ENCODE measurements around the gene ASXL2.
"Not testable (repeated sequence)": the region's sequence is repeated elsewhere in the genome, so short reads cannot be mapped to it uniquely, and the experiment has no call there.

The ASXL2 gene

GRCh38 chr2:25735835-25736234, 142.5 kb downstream of the ASXL2 start:
- no peak for DNase-seq (ENCODE audit: low read depth)

GRCh38 chr2:25728559-25728958, 149.7 kb downstream of the ASXL2 start:
- no peak for DNase-seq (ENCODE audit: low read depth)

GRCh38 chr2:25726522-25726921, 151.8 kb downstream of the ASXL2 start:
- no peak for DNase-seq (ENCODE audit: low read depth)

DNA sequence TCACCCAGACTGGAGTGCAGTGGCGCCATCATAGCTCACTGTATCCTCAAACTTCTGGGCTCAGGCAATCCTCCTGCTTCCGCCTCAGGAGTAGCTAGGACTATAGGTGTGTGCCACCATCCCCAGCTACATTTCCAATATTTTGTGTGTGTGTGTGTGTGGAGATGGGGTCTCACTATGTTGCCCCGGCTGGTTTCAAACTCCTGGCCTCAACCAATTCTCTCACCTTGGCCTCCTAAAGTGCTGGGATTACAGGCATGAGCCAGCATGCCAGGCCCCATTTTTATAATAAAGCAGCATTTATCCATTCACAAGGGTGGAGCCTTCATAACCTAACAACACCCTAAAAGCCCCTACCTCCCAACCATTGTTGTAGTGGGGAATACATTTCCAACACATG, 152.4 kb downstream of the ASXL2 start:
- DNase-seq (ENCODE audit: low read depth), result no peak

- DNase-seq (ENCODE audit: low read depth), result no peak
Measured at GRCh38 chr2:25724756-25725155, 153.5 kb downstream of the ASXL2 start.

DNA sequence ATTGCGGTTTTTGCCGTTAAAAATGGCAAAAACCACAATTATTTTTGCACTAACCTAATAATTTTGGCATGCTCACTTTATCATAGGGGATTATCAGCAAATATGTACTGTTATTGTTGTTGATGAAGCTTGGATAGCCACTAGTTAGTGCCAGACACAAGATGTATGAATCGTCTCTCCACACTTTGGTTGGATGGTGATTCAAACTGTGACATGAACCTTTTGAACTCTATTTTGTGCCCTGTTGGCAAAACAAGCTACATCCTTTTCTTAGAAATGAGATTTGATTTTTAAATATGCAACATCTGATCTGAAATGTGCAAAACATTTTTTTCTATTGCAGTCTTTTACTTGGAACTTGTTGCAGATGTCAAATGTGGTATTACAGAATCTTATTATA, 156.1 kb downstream of the ASXL2 start:
- DNase-seq (ENCODE audit: low read depth), result no peak

GRCh38 chr2:25720575-25720974, 157.7 kb downstream of the ASXL2 start:
- DNase-seq (ENCODE audit: low read depth), result no peak

- no peak for DNase-seq (ENCODE audit: low read depth)
Measured at GRCh38 chr2:25714740-25715139, 163.5 kb downstream of the ASXL2 start.

- no peak for DNase-seq (ENCODE audit: low read depth)
Measured at GRCh38 chr2:25712455-25712854, 165.8 kb downstream of the ASXL2 start.

GRCh38 chr2:25711675-25712354, 166.5 kb downstream of the ASXL2 start:
- DNase-seq (ENCODE audit: low read depth), result no peak

GRCh38 chr2:25710750-25711149, 167.5 kb downstream of the ASXL2 start:
- DNase-seq (ENCODE audit: low read depth), result no peak

DNA sequence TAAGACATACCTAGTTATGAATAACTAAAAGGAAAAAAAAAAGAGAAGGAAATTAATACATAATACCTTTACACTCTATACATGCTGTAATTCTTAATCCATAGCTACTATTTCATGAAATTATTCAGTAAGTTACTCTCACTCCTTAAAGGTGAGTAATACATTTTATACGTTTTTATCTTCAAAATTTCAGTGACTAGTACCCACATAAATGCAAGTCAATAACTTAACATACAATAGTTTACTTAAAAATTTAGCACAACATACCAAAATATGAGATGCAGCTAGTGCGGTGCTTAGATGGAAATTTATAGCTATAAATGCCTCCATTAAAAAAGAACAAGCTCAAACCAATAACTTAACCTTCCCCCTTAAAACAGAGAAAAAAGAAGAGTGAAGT, 168.9 kb downstream of the ASXL2 start:
- no peak for DNase-seq (ENCODE audit: low read depth)

DNA sequence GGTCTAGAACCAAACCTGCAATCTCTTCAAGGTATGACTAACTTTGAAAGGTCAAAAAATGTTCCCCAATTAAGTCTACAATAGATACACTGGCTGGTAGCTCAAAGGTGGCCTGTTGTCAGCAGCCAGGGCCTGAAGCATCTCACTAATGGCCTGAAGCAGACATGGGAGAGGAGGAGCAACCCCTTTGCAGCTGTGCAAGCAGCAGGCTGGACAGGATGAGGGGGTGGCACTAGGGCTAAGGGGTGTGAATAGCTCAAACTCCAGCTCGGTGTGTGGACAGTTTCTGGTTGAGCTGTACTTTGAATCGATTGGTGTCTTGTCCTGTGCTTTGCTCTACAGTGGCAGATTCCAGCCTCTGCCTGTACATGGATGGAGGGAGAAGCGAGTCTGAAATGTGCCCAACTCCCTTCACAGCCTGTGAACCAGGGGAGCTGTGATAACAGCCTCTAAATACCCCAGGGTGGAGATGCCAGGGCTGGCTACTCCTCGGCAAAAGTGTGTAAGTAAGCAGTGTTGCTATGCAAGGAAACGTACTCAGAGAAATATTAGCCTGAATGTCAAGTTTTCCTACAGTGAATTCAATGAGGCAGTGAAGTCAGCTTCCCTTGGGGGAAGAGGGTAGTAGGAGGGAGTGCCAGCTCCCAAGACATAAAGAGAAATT, 170.2 kb downstream of the ASXL2 start:
- no peak for DNase-seq (ENCODE audit: low read depth)

DNA sequence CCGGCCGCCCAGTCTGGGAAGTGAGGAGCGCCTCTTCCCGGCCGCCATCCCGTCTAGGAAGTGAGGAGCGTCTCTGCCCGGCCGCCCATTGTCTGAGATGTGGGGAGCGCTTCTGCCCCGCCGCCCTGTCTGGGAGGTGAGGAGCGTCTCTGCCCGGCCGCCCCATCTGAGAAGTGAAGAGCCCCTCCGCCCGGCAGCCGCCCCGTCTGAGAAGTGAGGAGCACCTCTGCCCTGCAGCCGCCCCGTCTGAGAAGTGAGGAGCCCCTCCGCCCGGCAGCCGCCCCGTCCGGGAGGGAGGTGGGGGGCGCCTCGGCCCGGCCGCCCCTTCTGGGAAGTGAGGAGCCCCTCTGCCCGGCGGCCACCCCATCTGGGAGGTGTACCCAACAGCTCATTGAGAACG, 172.7 kb downstream of the ASXL2 start:
- not testable (repeated sequence) for DNase-seq (ENCODE audit: low read depth)

DNA sequence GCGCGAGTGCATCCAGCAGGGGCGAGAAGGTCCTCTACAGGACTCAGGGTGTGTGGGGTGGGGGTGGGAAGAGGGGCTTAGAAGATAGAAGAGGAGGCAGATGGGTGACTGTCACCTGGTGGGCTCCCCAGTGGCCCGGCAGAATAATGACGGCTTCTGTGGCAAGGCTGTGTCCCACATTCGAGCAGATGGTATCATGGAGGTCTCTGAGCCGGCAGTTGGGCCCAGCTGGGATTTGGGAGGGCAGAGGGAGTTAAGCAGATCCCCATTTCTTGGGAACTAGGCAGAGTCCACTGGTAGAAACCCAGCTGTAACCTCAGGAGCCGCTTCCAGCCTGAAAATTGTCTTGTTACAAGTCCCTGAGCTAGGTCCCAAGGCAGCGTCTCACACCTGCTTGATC, 176.5 kb downstream of the ASXL2 start:
- DNase-seq (ENCODE audit: low read depth), result no peak

- no peak for DNase-seq (ENCODE audit: low read depth)
Measured at GRCh38 chr2:25700221-25700660, 178.0 kb downstream of the ASXL2 start.

- no peak for DNase-seq (ENCODE audit: low read depth)
Measured at GRCh38 chr2:25699216-25699615, 179.1 kb downstream of the ASXL2 start.

DNA sequence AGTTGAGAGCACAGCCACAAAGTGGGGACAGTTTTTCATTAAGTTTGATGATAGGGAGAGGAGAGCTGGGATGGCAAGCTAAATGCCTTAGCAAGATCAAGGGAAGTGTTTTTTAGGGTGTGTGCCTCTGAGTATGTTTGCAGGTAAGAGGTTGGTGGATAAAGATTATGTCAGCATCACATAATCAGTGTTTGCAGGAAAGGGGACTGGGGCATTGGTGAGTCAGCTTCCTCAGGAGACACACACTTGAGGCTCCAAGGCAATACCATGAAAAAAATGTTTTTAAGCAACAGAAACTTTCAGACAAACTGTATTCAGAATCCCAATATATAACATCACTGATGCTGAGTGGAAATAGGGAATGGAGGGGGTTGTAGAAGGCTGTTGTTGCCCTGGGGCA, 179.5 kb downstream of the ASXL2 start:
- DNase-seq (ENCODE audit: low read depth), result no peak

- DNase-seq (ENCODE audit: low read depth), result no peak
Measured at GRCh38 chr2:25697559-25698341, 180.5 kb downstream of the ASXL2 start.

GRCh38 chr2:25692737-25693445, 185.4 kb downstream of the ASXL2 start:
- no peak for DNase-seq (ENCODE audit: low read depth)

DNA sequence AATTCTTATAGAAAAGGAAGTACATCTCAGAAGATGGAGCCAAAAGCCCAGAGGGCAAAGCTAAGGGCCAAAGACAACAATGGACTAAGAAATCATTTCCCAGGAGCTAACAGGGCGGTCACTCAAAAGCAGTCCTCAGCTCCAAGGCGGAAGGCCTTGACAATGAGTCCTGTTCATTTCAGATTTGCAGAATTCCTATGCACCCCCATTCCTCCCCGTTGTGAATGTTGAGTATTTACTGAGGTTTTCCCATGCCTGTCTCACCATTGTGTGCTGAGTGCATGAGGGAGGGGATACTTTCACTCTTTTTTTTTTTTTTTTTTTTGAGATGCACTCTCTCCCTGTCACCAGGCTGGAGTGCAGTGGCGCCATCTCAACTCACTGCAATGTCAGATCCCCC, 186.1 kb downstream of the ASXL2 start:
- DNase-seq (ENCODE audit: low read depth), result no peak

GRCh38 chr2:25690058-25690457, 188.2 kb downstream of the ASXL2 start:
- no peak for DNase-seq (ENCODE audit: low read depth)

DNA sequence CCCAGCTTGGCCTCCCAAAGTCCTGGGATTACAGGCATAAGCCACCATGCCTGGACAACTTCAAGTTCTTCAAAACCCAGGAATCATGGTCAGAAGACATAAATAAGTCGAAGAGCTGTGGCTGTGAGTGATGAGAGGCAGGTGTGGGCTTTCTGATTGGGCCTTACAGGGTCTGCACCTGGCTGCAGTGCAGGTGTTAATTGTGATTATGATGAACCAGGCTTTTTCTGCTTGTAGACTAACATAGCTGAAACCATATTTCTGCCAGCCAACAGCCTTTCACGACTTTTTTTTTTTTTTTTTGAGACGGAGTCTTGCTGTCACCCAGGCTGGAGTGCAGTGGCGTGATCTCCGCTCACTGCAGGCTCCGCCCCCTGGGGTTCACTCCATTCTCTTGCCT, 190.1 kb downstream of the ASXL2 start:
- no peak for DNase-seq (ENCODE audit: low read depth)
